HUDEP-2 (cell line): Measurements from ENCODE around the gene TRPC4.
A peak's percentile ranks its signal among the peaks of the same experiment; 100 is the strongest.
"Not testable (repeated sequence)": the region's sequence is repeated elsewhere in the genome, so short reads cannot be mapped to it uniquely, and the experiment has no call there.

ENCODE experiments used
- DNase-seq, 76 experiments: peaks; one replicate each; lab custom pipeline; 2025; ENCODE audit not compliant: unreplicated experiment in 76 of 76; lab: John Stamatoyannopoulos, UW

TRPC4 gene

DNA sequence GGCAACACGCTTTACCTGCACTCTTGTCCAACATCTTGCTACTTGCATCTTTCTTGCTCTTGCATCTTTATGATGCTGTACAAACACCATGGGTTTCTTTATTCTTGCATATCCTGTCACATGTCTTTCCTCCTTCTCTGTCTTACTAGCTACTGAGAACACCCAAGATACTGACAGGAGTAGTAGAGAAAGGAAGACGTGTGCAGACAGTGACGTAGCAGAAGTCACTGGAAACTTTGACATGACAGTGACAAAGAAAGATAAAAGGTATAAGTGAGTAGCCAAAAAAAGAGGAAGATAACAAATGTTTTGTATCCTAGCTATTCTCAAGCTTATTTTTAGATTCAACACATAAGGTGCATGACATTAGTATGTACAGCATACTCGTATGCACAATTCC, 34.2 kb downstream of the TRPC4 start:
- peak in 10 of 76 experiments; percentile 7 to 54 (median 13) for DNase-seq

DNA sequence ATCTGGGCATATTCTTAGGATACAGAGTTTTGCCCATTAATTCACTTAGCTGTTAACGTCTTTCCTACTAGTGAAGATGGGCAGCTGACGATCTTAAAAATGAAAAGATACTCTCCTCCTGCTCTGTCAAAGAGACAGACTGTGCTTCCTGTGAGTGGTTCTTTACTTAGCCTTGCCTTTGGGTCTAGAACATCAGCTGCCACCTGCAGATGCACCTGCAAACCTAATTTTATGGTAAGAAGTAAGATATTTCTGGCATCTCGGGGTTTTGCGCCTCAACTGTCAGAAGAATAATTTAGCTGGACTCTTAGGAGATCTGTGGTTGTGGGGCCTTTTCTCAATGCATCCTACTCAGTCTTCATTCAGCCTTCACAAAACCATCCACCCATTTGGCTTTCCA, 36.2 kb downstream of the TRPC4 start:
- DNase-seq = no peak

- no peak for DNase-seq
Observed at GRCh38 chr13:37816276-37816675, 53.3 kb downstream of the TRPC4 start.

GRCh38 chr13:37811441-37811840, 58.1 kb downstream of the TRPC4 start:
- DNase-seq = no peak

DNA sequence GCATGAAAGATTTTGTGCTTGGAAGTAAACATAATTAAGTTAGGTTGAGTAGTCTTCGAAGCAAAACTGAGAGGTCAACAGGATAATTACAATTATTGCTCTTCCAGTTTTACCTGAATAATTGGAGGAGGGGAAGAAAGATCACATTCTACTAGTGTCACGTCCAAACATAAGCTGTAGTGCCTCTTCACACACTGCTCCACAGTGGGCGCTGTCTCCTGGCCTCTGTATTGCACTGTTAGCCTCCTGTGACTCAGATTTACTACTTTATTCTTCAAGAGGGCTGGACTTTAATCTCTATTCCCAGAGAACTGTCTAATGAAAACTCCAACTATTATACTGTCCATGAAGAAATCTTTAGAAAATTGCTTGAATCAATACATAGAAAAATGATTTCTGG, 62.9 kb downstream of the TRPC4 start:
- DNase-seq = peak in 1 of 76 experiments; percentile 4

DNA sequence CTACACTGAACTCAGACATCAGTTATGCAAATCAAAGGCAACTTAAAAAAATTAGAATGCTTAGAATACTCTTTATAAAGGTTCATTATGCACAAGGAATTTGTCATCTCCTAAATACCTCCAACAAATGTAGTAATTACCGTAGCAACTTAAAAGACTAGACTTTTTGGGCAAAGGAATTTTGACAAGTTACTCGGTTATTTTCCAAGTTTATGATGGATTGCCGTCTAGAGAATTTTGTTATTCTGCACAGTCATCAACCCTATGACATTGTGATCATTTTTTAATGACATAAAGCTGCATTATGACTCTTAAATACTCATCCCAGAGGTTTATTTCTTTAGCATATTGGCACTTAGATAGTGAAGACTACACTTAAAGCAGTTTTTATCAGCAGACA, 71.9 kb downstream of the TRPC4 start:
- DNase-seq = no peak

GRCh38 chr13:37796795-37797194, 72.8 kb downstream of the TRPC4 start:
- not testable (repeated sequence) for DNase-seq

GRCh38 chr13:37795326-37795725, 74.2 kb downstream of the TRPC4 start:
- no peak for DNase-seq

- no peak for DNase-seq
Observed at GRCh38 chr13:37791699-37792098, 77.9 kb downstream of the TRPC4 start.

DNA sequence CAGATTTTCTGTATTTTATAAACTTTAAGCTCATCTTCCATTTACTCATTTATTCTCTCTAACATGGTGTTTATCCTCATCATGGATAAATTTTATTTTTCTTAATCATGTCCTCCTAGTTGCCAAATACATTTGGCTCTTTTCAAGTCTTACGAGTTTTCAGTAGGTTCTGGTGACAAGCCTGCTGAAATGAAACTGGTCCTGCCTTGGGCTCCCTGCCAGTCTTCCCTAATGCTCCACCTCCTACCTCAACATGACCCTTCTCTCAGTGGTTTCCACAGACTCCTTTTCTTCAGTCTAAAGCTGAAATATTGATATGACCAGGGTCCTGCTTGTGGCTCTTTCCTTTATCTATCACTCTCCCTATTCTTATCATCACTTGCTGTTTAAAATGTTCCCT, 81.2 kb downstream of the TRPC4 start:
- DNase-seq = no peak

- DNase-seq = no peak
Observed at GRCh38 chr13:37777676-37778075, 91.9 kb downstream of the TRPC4 start.

- no peak for DNase-seq
Observed at GRCh38 chr13:37775871-37776270, 93.7 kb downstream of the TRPC4 start.

GRCh38 chr13:37772644-37773043, 96.9 kb downstream of the TRPC4 start:
- no peak for DNase-seq

DNA sequence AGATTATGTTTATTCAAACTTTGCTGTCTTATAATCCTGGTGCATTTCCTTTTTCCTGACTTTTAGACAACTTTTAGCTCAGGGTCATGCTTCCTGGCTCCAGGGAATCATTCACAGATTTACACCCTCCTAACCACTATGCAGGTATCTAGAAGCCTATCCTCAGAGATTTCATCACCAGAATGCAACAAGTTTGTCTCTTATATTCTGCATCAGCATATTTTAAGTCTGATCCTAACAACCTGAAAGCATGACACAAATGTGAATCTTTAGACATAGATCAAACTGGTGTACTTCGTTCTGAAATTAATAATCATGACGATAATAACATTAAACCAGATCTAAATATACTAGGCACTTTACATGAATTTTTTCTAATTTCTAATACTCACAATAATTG, 100.0 kb downstream of the TRPC4 start:
- no peak for DNase-seq

DNA sequence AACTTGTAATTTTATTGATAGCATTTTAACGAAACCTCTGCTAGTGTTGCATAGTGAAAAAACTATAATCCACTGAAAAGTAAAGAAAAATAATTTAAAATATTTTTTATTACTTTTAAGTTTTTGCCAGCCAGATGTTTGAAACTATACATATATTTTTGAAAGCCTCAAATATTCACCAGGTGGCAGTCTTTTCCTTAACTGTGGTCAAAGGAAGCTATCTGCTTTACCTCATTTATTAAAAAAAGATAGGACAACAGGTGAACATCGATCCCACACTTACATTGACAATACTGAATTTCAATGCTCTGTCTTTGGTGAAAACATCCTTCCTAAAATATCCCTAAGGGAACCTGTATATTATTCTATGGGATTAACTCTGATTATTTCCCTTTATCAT, 100.5 kb downstream of the TRPC4 start:
- DNase-seq = peak in 4 of 76 experiments; percentile 5 to 21 (median 5)

GRCh38 chr13:37766502-37766901, 103.1 kb downstream of the TRPC4 start:
- no peak for DNase-seq

- DNase-seq = no peak
Observed at GRCh38 chr13:37755349-37755748, 114.2 kb downstream of the TRPC4 start.

DNA sequence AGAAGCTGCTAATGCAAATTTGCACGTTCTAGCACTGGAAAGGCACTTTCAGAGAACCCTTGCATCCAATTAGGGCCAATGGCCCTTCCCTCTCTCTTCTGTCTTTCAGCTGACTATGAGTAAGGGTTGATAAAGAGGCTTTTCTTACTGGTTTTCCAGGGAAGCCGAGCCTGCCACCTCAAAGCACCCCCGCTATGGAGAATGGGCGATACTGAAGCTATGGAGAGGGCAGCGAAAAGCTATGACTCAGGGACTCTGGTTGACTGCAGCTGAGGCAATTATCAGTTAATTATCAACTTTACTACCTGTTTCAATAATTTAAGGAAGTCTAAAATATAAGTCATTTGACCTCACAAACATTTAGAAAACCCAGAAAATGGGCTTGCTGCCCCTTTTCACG, 115.8 kb downstream of the TRPC4 start:
- no peak for DNase-seq

- DNase-seq = no peak
Observed at GRCh38 chr13:37752146-37752545, 117.4 kb downstream of the TRPC4 start.

GRCh38 chr13:37751025-37751424, 118.5 kb downstream of the TRPC4 start:
- no peak for DNase-seq

DNA sequence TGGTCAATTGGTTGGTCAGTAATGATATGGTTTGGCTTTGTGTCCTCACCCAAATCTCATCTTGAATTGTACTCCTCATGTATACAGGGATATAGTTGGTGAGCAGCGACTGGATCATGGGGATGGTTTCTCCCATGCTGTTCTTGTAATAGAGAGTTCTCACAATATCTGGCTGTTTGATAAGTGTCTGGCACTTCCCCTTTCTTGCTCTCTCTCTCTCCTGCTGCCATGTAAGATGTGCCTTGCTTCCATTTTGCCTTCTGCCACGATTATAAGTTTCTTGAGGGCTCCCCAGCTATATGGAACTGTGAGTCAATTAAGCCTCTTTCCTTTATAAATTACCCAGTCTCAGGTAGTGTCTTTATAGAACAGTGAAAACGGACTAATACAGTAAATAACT, 120.7 kb downstream of the TRPC4 start:
- DNase-seq = peak in 1 of 76 experiments; percentile 6

DNA sequence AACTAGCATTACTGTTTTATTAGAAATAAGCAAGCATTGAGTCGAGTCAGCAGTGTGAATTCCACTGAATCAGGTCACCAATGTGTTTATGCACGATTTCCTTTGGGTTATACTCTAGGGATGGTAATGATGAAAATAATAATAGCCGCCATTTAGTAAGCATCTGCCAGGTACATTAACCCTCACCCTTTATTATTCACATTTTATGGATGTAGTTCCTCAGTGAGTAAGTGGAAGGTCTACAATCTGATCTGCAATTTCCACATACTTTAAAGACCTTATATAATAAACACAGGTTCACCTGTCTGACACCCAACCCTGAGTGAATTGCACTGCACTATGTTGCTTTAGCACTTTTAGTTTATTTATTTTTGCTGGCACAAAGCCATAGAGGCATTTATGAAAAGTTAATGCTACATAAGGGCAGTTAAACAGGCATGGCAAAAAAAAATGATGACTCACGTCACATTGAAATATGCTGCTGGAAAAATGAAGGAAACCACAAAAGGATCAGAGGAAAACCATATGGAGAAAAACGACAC, 122.4 kb downstream of the TRPC4 start:
- DNase-seq = no peak

GRCh38 chr13:37741536-37741935, 128.0 kb downstream of the TRPC4 start:
- DNase-seq = no peak
